Neural cell (in vitro differentiated cells): ENCODE results near the gene VKORC1. TPM values are rescaled to one million over a fixed set of nuclear protein-coding genes. Genes with fewer than 3 reads are reported as not detected.

Source experiments
- H2AFZ ChIP-seq: fragments of 200-600, 300-800 bp; sonication (generic), shearing (Covaris generic); 2 replicates; pipeline ENCODE4 v1.6.0; 2014; ENCODE audit warnings: low read depth, mild to moderate bottlenecking, antibody characterized with exemption, low read length, moderate library complexity
- H3F3A ChIP-seq: fragments of 200-600 bp; shearing (Covaris generic); 2 replicates; pipeline ENCODE4 v1.6.1; 2016; ENCODE audit warnings: mild to moderate bottlenecking, moderate library complexity, mixed read lengths, antibody characterized with exemption, low read length; ENCODE audit not compliant: insufficient read depth, poor library complexity, severe bottlenecking
- H3K27ac ChIP-seq: fragments of 200-600, 300-800 bp; sonication (generic), shearing (Covaris generic); 2 replicates; pipeline ENCODE4 v1.5.1; 2014; ENCODE audit warnings: mild to moderate bottlenecking, low read length, moderate library complexity
- H3K27me3 ChIP-seq: fragments of 300-800, 200-600 bp; sonication (generic), shearing (Covaris generic); 2 replicates; pipeline ENCODE4 v1.6.0; 2014; ENCODE audit warnings: mild to moderate bottlenecking, low read depth, low read length, moderate library complexity; ENCODE audit not compliant: insufficient read depth
- H3K36me3 ChIP-seq: fragments of 300-800, 200-600 bp; sonication (generic), shearing (Covaris generic); 2 replicates; pipeline ENCODE4 v1.5.1; 2014; ENCODE audit warnings: mild to moderate bottlenecking, antibody characterized with exemption, low read length, moderate library complexity; ENCODE audit not compliant: insufficient read depth
- H3K4me2 ChIP-seq: fragments of 300-800, 200-600 bp; sonication (generic), shearing (Covaris generic); 2 replicates; pipeline ENCODE4 v1.6.0; 2014; ENCODE audit warnings: mild to moderate bottlenecking, low read length
- H3K4me3 ChIP-seq: fragments of 300-800, 200-600 bp; sonication (generic), shearing (Covaris generic); 2 replicates; pipeline ENCODE4 v1.5.1; 2014; ENCODE audit warnings: mild to moderate bottlenecking, low read length, moderate library complexity
- H3K79me2 ChIP-seq: fragments of 200-600 bp; shearing (Covaris generic); replicated peaks from 2 replicates; pipeline ENCODE4 v1.6.0; 2014; ENCODE audit warnings: mild to moderate bottlenecking, low read length, moderate library complexity; ENCODE audit not compliant: insufficient read depth
- H3K9ac ChIP-seq: fragments of 300-800, 200-600 bp; sonication (generic), shearing (Covaris generic); 2 replicates; pipeline ENCODE4 v1.6.1; 2016; ENCODE audit warnings: mild to moderate bottlenecking, low read length, mixed read lengths
- H3K9me2 ChIP-seq: fragments of 200-600 bp; shearing (Covaris generic); 2 replicates; pipeline ENCODE4 v1.6.1; 2016; ENCODE audit warnings: mild to moderate bottlenecking, low read length, mixed read lengths; ENCODE audit not compliant: insufficient read depth
- H3K9me3 ChIP-seq: fragments of 200-600, 300-800 bp; sonication (generic), shearing (Covaris generic); 2 replicates; pipeline ENCODE4 v1.6.1; 2016; ENCODE audit warnings: mild to moderate bottlenecking, mixed run types, low read length, moderate library complexity, mixed read lengths
- H4K20me1 ChIP-seq: fragments of 200-600 bp; shearing (Covaris generic); 2 replicates; pipeline ENCODE4 v1.6.1; 2016; ENCODE audit warnings: mild to moderate bottlenecking, mixed run types; ENCODE audit not compliant: insufficient read depth
- CTCF ChIP-seq: fragments of 450-650 bp; IDR thresholded peaks from 2 replicates; pipeline ENCODE4 v1.5.1; 2014; ENCODE audit warnings: antibody characterized with exemption, mild to moderate bottlenecking, moderate library complexity; ENCODE audit not compliant: poor library complexity, severe bottlenecking
- EP300 ChIP-seq: fragments of 450-650 bp; conservative IDR thresholded peaks from 2 replicates; pipeline ENCODE4 v1.6.1; 2014; ENCODE audit warnings: antibody characterized with exemption, mild to moderate bottlenecking, moderate library complexity; ENCODE audit not compliant: poor library complexity, severe bottlenecking
- EZH2 ChIP-seq: fragments of 200-600, 300-800 bp; shearing (Covaris generic), sonication (generic); IDR thresholded peaks from 2 replicates; pipeline ENCODE4 v1.6.1; 2014; ENCODE audit warnings: antibody characterized with exemption, low read length, borderline replicate concordance, mild to moderate bottlenecking; ENCODE audit not compliant: insufficient read depth, poor library complexity, severe bottlenecking
- MXI1 ChIP-seq: fragments of 450-650 bp; conservative IDR thresholded peaks from 2 replicates; pipeline ENCODE4 v1.6.1; 2014; ENCODE audit warnings: antibody characterized with exemption, mild to moderate bottlenecking; ENCODE audit not compliant: poor library complexity, severe bottlenecking
- POLR2AphosphoS5 ChIP-seq: IDR thresholded peaks from 2 replicates; pipeline ENCODE4 v1.6.1; 2012
- RAD21 ChIP-seq: fragments of 450-650 bp; conservative IDR thresholded peaks from 2 replicates; pipeline ENCODE4 v1.6.1; 2014; ENCODE audit warnings: antibody characterized with exemption, mild to moderate bottlenecking, moderate library complexity
- SMC3 ChIP-seq: fragments of 450-650 bp; conservative IDR thresholded peaks from 2 replicates; pipeline ENCODE4 v1.6.1; 2014; ENCODE audit warnings: antibody characterized with exemption, mild to moderate bottlenecking, moderate library complexity; ENCODE audit not compliant: poor library complexity
- TAF1 ChIP-seq: IDR thresholded peaks from 2 replicates; pipeline ENCODE4 v1.6.1; 2012; ENCODE audit warnings: low read depth
- polyA plus RNA-seq: library from polyadenylated mRNA; depleted of rRNA; stranded (reverse); fragments of >200 nt; gene quantifications from 2 replicates; pipeline ENCODE4 v1.2.3, GENCODE V29; 2014
- TF ChIP-seq, protein P1 (sequence below): IDR thresholded peaks from 2 replicates; pipeline ENCODE4 v1.6.1; 2012; ENCODE audit warnings: borderline replicate concordance

VKORC1 gene
- polyA plus RNA-seq, 1 donor from 2014 or later: 105 TPM

- TF ChIP-seq, protein P1, sequence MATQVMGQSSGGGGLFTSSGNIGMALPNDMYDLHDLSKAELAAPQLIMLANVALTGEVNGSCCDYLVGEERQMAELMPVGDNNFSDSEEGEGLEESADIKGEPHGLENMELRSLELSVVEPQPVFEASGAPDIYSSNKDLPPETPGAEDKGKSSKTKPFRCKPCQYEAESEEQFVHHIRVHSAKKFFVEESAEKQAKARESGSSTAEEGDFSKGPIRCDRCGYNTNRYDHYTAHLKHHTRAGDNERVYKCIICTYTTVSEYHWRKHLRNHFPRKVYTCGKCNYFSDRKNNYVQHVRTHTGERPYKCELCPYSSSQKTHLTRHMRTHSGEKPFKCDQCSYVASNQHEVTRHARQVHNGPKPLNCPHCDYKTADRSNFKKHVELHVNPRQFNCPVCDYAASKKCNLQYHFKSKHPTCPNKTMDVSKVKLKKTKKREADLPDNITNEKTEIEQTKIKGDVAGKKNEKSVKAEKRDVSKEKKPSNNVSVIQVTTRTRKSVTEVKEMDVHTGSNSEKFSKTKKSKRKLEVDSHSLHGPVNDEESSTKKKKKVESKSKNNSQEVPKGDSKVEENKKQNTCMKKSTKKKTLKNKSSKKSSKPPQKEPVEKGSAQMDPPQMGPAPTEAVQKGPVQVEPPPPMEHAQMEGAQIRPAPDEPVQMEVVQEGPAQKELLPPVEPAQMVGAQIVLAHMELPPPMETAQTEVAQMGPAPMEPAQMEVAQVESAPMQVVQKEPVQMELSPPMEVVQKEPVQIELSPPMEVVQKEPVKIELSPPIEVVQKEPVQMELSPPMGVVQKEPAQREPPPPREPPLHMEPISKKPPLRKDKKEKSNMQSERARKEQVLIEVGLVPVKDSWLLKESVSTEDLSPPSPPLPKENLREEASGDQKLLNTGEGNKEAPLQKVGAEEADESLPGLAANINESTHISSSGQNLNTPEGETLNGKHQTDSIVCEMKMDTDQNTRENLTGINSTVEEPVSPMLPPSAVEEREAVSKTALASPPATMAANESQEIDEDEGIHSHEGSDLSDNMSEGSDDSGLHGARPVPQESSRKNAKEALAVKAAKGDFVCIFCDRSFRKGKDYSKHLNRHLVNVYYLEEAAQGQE: no peak
- TF ChIP-seq CTCF (no peak), EZH2 (no peak), POLR2AphosphoS5 (no peak), RAD21 (no peak), TAF1 (no peak), SMC3 (no peak), EP300 (no peak), MXI1 (no peak)
- peak overlapping the region; percentile 90 for H3K27ac ChIP-seq
- no peaks in the 10 kb centered on the region for H3K36me3 ChIP-seq
- H3K9me3 ChIP-seq: no peaks in the 10 kb centered on the region
- no peaks in the 10 kb centered on the region for H3F3A ChIP-seq
- peaks cover 11% of the 10 kb centered on the region for H3K79me2 ChIP-seq
- peak overlapping the region; percentile 75 for H2AFZ ChIP-seq
- no peaks in the 10 kb centered on the region for H3K9me2 ChIP-seq
- H3K9ac ChIP-seq: peak overlapping the region; percentile 91
- H3K4me2 ChIP-seq: peak overlapping the region; percentile 87
- no peaks in the 10 kb centered on the region for H4K20me1 ChIP-seq
- no peaks in the 10 kb centered on the region for H3K27me3 ChIP-seq
- peak overlapping the region; percentile 99 for H3K4me3 ChIP-seq
These were observed 541 bp downstream of the VKORC1 start for GRCh38 chr16:31094088-31094423.

DNA sequence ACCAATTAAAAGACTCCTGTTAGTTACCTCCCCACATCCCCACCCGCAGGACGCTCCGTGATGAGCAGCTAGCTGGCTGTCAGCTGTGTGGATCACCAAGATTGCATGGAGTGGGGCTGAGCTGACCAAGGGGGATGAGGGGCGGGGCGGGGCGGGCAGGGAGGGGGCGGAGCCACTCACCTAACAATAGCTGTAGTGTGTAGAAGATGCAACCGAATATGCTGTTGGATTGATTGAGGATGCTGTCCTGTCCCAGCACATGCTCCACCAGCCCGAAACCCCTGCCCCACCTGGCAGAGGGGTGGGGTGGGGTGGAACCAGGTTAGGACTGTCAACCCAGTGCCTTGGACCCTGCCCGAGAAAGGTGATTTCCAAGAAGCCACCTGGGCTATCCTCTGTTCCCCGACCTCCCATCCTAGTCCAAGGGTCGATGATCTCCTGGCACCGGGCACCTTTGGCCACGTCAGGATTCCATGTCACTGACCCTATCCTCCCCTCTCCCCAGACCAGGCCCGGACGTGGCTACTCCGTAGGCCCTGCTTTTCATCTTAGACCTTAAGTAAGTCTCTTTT lies 1.4 kb downstream of the VKORC1 start:
- no peaks in the 10 kb centered on the region for H3K9me2 ChIP-seq
- TF ChIP-seq MXI1 (no peak), CTCF (no peak), SMC3 (no peak), EZH2 (no peak), TAF1 (no peak), EP300 (no peak), POLR2AphosphoS5 (no peak), RAD21 (no peak)
- TF ChIP-seq, protein P1: no peak
- H3K79me2 ChIP-seq: peaks cover 11% of the 10 kb centered on the region

More for the DNA sequence above, 1.4 kb downstream of the VKORC1 start:
- Histone ChIP-seq H3F3A (no peaks in the 10 kb centered on the region), H2AFZ (no peak overlapping the region), H3K27ac (peak overlapping the region; percentile 90), H3K4me2 (peak overlapping the region; percentile 87), H3K27me3 (no peaks in the 10 kb centered on the region), H3K9me3 (no peaks in the 10 kb centered on the region), H3K36me3 (no peaks in the 10 kb centered on the region), H3K4me3 (peak overlapping the region; percentile 99), H3K9ac (peak overlapping the region; percentile 91), H4K20me1 (no peaks in the 10 kb centered on the region)
